ENCODE data around the gene DEFB121. TPM values are rescaled to one million over a fixed set of nuclear protein-coding genes. Genes with fewer than 3 reads are reported as not detected.

DEFB121 gene
- total and polyA plus RNA-seq, 2 experiments from 2014 or later, result not detected

DNA sequence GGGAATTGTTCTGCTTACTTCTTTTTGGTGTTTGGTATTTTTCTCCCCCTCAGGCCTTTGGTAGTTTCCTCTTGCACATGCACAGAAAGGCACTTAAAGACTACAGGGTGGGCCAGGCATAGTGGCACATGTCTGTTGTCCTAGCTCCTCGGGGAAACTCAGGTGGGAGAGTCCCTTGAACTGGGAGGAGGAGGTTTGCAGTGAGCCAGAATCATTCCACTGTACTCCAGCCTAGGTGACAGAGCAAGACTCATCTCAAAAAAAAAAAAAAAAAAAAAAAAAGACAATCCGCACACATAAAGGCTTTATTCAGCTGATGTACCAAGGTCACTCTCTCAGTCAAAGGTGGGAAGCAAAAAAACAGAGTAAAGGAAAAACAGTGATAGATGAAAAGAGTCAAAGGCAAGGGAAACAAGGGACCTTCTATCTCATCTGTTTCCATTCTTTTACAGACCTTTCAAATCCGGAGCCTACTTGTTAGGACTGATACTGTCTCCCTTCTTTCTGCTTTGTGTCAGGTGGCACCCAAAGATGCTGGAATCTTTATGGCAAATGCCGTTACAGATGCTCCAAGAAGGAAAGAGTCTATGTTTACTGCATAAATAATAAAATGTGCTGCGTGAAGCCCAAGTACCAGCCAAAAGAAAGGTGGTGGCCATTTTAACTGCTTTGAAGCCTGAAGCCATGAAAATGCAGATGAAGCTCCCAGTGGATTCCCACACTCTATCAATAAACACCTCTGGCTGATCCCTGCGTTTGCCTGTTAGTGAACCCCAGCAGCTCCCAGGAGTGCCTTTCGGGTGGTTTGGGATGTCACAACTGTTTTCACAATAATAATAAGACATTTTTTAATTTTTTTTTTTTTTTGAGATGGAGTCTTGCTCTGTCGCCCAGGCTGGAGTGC, 43.7 kb upstream of the DEFB121 start:
- Histone ChIP-seq H3K27ac (no peak overlapping the region), H3K9me2 (replicated peaks; ENCODE audit: insufficient read depth) (no peaks in the 10 kb centered on the region), H3K4me2 (no peak overlapping the region), H3K36me3 (replicated peaks; ENCODE audit: insufficient read depth, low read depth) (no peaks in the 10 kb centered on the region), H3K4me3 (no peak overlapping the region), H3K9me3 (ENCODE audit: low read depth) (no peaks in the 10 kb centered on the region), H3K4me1 (ENCODE audit: insufficient read depth) (no peaks in the 10 kb centered on the region), H4K20me1 (ENCODE audit: insufficient read depth, poor library complexity, severe bottlenecking) (no peaks in the 10 kb centered on the region), H3K27me3 (no peaks in the 10 kb centered on the region), H2AFZ (no peak overlapping the region), H3K79me2 (no peaks in the 10 kb centered on the region)
- 72% methylated on average over 8 of the region's 8 CpGs for whole genome bisulfite sequencing (ENCODE audit: low lambda C conversion rate, missing lambda C conversion rate)
- TF ChIP-seq EZH2phosphoT487 (IDR thresholded peaks at IDR 0.05; ENCODE audit: low read depth, severe bottlenecking, unreplicated experiment) (no peak), EZH2 (IDR thresholded peaks at IDR 0.05; ENCODE audit: borderline replicate concordance) (no peak)
- TF ChIP-seq, protein P1, sequence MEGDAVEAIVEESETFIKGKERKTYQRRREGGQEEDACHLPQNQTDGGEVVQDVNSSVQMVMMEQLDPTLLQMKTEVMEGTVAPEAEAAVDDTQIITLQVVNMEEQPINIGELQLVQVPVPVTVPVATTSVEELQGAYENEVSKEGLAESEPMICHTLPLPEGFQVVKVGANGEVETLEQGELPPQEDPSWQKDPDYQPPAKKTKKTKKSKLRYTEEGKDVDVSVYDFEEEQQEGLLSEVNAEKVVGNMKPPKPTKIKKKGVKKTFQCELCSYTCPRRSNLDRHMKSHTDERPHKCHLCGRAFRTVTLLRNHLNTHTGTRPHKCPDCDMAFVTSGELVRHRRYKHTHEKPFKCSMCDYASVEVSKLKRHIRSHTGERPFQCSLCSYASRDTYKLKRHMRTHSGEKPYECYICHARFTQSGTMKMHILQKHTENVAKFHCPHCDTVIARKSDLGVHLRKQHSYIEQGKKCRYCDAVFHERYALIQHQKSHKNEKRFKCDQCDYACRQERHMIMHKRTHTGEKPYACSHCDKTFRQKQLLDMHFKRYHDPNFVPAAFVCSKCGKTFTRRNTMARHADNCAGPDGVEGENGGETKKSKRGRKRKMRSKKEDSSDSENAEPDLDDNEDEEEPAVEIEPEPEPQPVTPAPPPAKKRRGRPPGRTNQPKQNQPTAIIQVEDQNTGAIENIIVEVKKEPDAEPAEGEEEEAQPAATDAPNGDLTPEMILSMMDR (IDR thresholded peaks at IDR 0.05; ENCODE audit: poor library complexity), result no peak
- no peak for DNase-seq (ENCODE audit: low spot score)

DNA sequence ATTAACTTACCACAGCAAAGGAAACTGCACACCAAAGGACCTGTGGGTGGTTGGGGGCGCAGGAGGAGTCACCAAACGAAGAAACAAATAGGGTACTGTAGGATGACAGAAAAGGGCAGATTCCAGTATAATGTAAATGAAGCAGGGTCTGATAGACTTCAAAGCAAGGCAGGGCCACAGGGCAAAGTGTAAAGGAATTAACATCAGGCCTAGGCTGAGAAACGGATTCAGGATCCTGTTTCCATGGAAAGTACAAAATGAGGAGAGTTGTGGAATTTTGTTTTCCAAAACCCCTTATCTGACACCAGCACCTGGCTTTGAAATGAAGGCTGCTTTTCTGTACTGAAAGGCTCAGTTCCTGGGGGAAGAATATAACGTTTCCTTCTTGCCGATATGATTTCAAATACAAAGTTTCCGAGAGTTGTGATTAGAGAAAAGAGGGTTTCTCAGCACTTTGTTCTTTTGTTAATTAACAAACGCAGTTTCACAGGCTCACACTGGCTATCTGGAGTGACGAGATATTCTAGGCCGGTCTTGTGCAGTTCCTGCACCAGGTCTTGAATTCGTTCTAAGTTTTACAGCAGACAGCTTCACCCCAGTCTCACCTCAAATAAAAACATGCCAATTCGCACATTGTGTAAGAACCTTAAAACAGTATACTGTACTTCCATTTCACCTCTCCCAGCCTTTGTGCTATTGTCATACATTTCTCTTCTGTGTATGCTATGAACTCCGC, 40.2 kb upstream of the DEFB121 start:
- Histone ChIP-seq H3K27ac (no peak overlapping the region), H4K20me1 (ENCODE audit: insufficient read depth, poor library complexity, severe bottlenecking) (no peaks in the 10 kb centered on the region), H3K9me2 (replicated peaks; ENCODE audit: insufficient read depth) (no peaks in the 10 kb centered on the region), H3K36me3 (replicated peaks; ENCODE audit: insufficient read depth, low read depth) (no peaks in the 10 kb centered on the region), H3K4me3 (no peak overlapping the region), H3K27me3 (no peaks in the 10 kb centered on the region), H2AFZ (no peak overlapping the region), H3K4me2 (no peak overlapping the region), H3K4me1 (ENCODE audit: insufficient read depth) (no peaks in the 10 kb centered on the region), H3K9me3 (ENCODE audit: low read depth) (no peaks in the 10 kb centered on the region), H3K79me2 (no peaks in the 10 kb centered on the region)
- DNase-seq (ENCODE audit: low spot score), result no peak
- WGBS (ENCODE audit: low lambda C conversion rate, missing lambda C conversion rate), result 73% methylated on average over 12 of the region's 12 CpGs
- no peak for TF ChIP-seq EZH2 (IDR thresholded peaks at IDR 0.05; ENCODE audit: borderline replicate concordance)

DNA sequence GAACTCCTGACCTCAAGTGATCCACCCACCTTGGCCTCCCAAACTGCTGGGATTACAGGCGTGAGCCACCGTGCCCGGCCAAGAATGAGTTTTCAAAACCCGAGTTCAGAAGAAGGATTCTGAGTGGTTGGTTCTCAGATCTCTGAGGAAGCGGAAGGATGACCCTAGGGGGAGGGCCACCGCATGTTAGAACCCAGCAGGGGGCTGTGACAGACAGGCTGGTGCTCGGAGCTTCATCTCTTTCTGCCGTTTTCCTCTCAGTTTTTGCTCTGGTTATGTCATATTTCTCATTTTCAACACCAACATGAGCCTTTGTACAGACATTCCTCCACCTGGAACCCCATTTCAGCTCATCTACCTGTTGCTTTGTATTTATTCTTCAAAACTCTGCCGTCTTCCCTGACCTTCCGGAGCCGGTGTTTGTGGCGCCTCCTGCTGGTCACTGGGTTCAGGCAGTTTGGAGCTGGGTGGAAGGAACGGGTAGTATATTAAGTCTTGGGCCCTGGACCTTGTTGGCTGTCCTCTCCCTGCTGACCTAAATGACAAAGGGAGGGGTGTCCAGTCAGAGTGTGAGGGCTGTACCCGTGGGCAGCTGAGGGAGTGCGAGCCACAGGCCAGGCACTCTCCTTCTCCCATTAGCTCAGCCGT, 34.1 kb upstream of the DEFB121 start, which contains the start of gene DEFB123:
TSS of gene DEFB123 (plus strand) at position 621 of the 648 bp plus-strand sequence. CDS start 67 bp downstream, outside the sequence.
- Histone ChIP-seq H3K27me3 (no peaks in the 10 kb centered on the region), H3K36me3 (replicated peaks; ENCODE audit: insufficient read depth, low read depth) (no peaks in the 10 kb centered on the region), H4K20me1 (ENCODE audit: insufficient read depth, poor library complexity, severe bottlenecking) (no peaks in the 10 kb centered on the region), H3K27ac (no peak within 1 kb of the TSS), H3K4me3 (no peak within 1 kb of the TSS), H3K79me2 (no peaks in the 10 kb centered on the region), H3K4me2 (no peak within 1 kb of the TSS), H3K9me3 (ENCODE audit: low read depth) (peaks cover 4% of the 10 kb centered on the region), H3K4me1 (ENCODE audit: insufficient read depth) (no peaks in the 10 kb centered on the region), H2AFZ (no peak within 1 kb of the TSS), H3K9me2 (replicated peaks; ENCODE audit: insufficient read depth) (no peaks in the 10 kb centered on the region)
- no peak for DNase-seq (ENCODE audit: low spot score)
- 79% methylated on average over 16 of the region's 16 CpGs for WGBS (ENCODE audit: low lambda C conversion rate, missing lambda C conversion rate)
- TF ChIP-seq, protein P1 (IDR thresholded peaks at IDR 0.05; ENCODE audit: poor library complexity), result no peak
- TF ChIP-seq EZH2 (IDR thresholded peaks at IDR 0.05; ENCODE audit: borderline replicate concordance), result no peak
- no peak for TF ChIP-seq EZH2phosphoT487 (IDR thresholded peaks at IDR 0.05; ENCODE audit: low read depth, severe bottlenecking, unreplicated experiment)
